HepG2 (cell line): ENCODE measurements around the gene OGFR. TPM values are rescaled to one million over a fixed set of nuclear protein-coding genes. Genes with fewer than 3 reads are reported as not detected.

Experiments used
- AKNA ChIP-seq: sonication (generic); formaldehyde crosslinking; IDR thresholded peaks from 2 replicates; pipeline ENCODE4 v1.4.0; 2020; ENCODE audit warnings: missing genetic modification reagents, borderline replicate concordance
- BCL6 ChIP-seq: IDR thresholded peaks from 2 replicates; pipeline ENCODE4 v1.6.1; 2016; ENCODE audit warnings: missing genetic modification reagents, missing compliant biosample characterization
- CREB1 ChIP-seq, 2 experiments: fragments of 450-650 bp in 1 of 2; IDR thresholded peaks; 2 replicates each; pipeline ENCODE4 v1.6.1; 2016 to 2017; ENCODE audit warnings: control low read depth in 1 of 2, mild to moderate bottlenecking in 1 of 2, missing compliant biosample characterization in 1 of 2, missing genetic modification characterization in 1 of 2
- NCOA1 ChIP-seq: sonication (generic); formaldehyde crosslinking; IDR thresholded peaks from 2 replicates; pipeline ENCODE4 v1.9.0; 2021; ENCODE audit warnings: missing genetic modification reagents
- NR2F1 ChIP-seq, 2 experiments: fragments of 450-650 bp in 1 of 2; formaldehyde crosslinking in 1 of 2; IDR thresholded peaks; 2 replicates each; pipeline versions ENCODE4 v1.5.0 to v1.6.1; 2016 to 2020; ENCODE audit warnings: mild to moderate bottlenecking in 1 of 2, missing compliant biosample characterization in 1 of 2, missing genetic modification reagents in 1 of 2, moderate library complexity in 1 of 2
- NR2F2 ChIP-seq: IDR thresholded peaks from 2 replicates; pipeline ENCODE4 v1.6.1; 2012; ENCODE audit warnings: low read depth, inconsistent platforms, borderline replicate concordance
- RFX5 ChIP-seq: IDR thresholded peaks from 2 replicates; pipeline ENCODE4 v1.6.1; 2011; ENCODE audit warnings: low read depth, low read length, improper control_type of control experiment
- SALL2 ChIP-seq: sonication (generic); formaldehyde crosslinking; IDR thresholded peaks from 2 replicates; pipeline ENCODE4 v1.8.1; 2023; ENCODE audit warnings: mild to moderate bottlenecking, missing genetic modification reagents, inconsistent platforms
- SP2 ChIP-seq: sonication (generic); formaldehyde crosslinking; IDR thresholded peaks from 2 replicates; pipeline ENCODE4 v1.5.1; 2020; ENCODE audit warnings: mild to moderate bottlenecking, missing genetic modification reagents
- TOE1 ChIP-seq: sonication (generic); formaldehyde crosslinking; IDR thresholded peaks from 2 replicates; pipeline ENCODE4 v1.4.0; 2020; ENCODE audit warnings: mild to moderate bottlenecking, missing genetic modification reagents
- ZBTB39 ChIP-seq: sonication (generic); formaldehyde crosslinking; IDR thresholded peaks from 2 replicates; pipeline ENCODE4 v1.5.0; 2020; ENCODE audit warnings: missing genetic modification reagents
- ZBTB7A ChIP-seq: sonication (generic); formaldehyde crosslinking; IDR thresholded peaks from 2 replicates; pipeline ENCODE4 v1.8.0; 2022; ENCODE audit warnings: mild to moderate bottlenecking, missing genetic modification reagents
- ZNF143 ChIP-seq: sonication (generic); formaldehyde crosslinking; IDR thresholded peaks from 2 replicates; pipeline ENCODE4 v1.4.0; 2020; ENCODE audit warnings: missing genetic modification reagents
- ZNF350 ChIP-seq: sonication (generic); formaldehyde crosslinking; IDR thresholded peaks from 2 replicates; pipeline ENCODE4 v1.4.0; 2020; ENCODE audit warnings: mild to moderate bottlenecking, low read depth, missing genetic modification reagents, borderline replicate concordance
- ZNF564 ChIP-seq: sonication (generic); formaldehyde crosslinking; IDR thresholded peaks from 2 replicates; pipeline ENCODE4 v1.8.1; 2023; ENCODE audit warnings: mild to moderate bottlenecking, missing genetic modification reagents
- ZNF687 ChIP-seq: sonication (generic); formaldehyde crosslinking; IDR thresholded peaks from 2 replicates; pipeline ENCODE4 v1.5.1; 2020; ENCODE audit warnings: mild to moderate bottlenecking, missing genetic modification reagents, moderate library complexity
- ZNF816 ChIP-seq: sonication (generic); formaldehyde crosslinking; IDR thresholded peaks from 2 replicates; pipeline ENCODE4 v1.8.0; 2022; ENCODE audit warnings: missing genetic modification reagents, mild to moderate bottlenecking, borderline replicate concordance
- ZSCAN31 ChIP-seq: sonication (generic); formaldehyde crosslinking; IDR thresholded peaks from 2 replicates; pipeline ENCODE4 v1.5.0; 2020; ENCODE audit warnings: low read depth, mild to moderate bottlenecking, missing genetic modification reagents
- polyA plus RNA-seq, 8 experiments: library from polyadenylated mRNA; depleted of rRNA in 3 of 8; stranded (reverse) in 7 of 8; unstranded in 1 of 8; fragments of >200 nt; fragmentation: Illumina TruSeq in 4 of 8; extraction: Trizol in 4 of 8; gene quantifications; 2 replicates each; pipeline versions ENCODE4 v1.2.1 to v1.2.3, GENCODE V29; 2011 to 2016; ENCODE audit warnings: low read depth in 4 of 8, missing spikeins in 1 of 8, mixed read lengths in 1 of 8; ENCODE audit not compliant: insufficient read depth in 1 of 8
- total RNA-seq, 5 experiments: library from RNA; depleted of rRNA; stranded (reverse); fragments of >200 nt; fragmentation: Illumina TruSeq; extraction: Trizol; gene quantifications; 2 replicates each; pipeline ENCODE4 v1.2.3, GENCODE V29; 2016; ENCODE audit warnings: low read depth in 1 of 5

The OGFR gene
- total and polyA plus RNA-seq, 2 of the 13 experiments (the other 11 are each of a cell fraction or from before 2014, with no cell fraction given), result 47.7 to 81.8 TPM

- no peak for TF ChIP-seq ZBTB39 (CRISPR knock-in tag)
- TF ChIP-seq ZNF143 (CRISPR knock-in tag), result peak; percentile 65; the same call in 1 of the 2 replicates
- TF ChIP-seq BCL6, result peak; percentile 63
- TF ChIP-seq ZBTB7A (CRISPR knock-in tag), result peak; percentile 89
- no peak for TF ChIP-seq NCOA1 (CRISPR knock-in tag)
- peak; percentile 91 for TF ChIP-seq ZNF350 (CRISPR knock-in tag)
- peak; percentile 82 for TF ChIP-seq CREB1 (IDR thresholded peaks at IDR 0.05)
- TF ChIP-seq CREB1 (CRISPR knock-in tag; IDR thresholded peaks at IDR 0.05), result no peak
- peak; percentile 99 for TF ChIP-seq ZNF687
- TF ChIP-seq SP2 (CRISPR knock-in tag), result peak; percentile 14; the same call in 1 of the 2 replicates
- TF ChIP-seq ZNF564, result peak; percentile 86
- TF ChIP-seq AKNA (CRISPR knock-in tag), result peak; percentile 83; the same call in 1 of the 2 replicates
- TF ChIP-seq TOE1 (CRISPR knock-in tag), result peak; percentile 77; the same call in 1 of the 2 replicates
- peak; percentile 28; the same call in 1 of the 2 replicates for TF ChIP-seq RFX5
- TF ChIP-seq NR2F1 (CRISPR knock-in tag; IDR thresholded peaks at IDR 0.05), result no peak
- TF ChIP-seq ZSCAN31 (CRISPR knock-in tag), result peak; percentile 59; the same call in 1 of the 2 replicates
- TF ChIP-seq NR2F2, result no peak
- no peak for TF ChIP-seq ZNF816 (CRISPR knock-in tag)
- peak; percentile 93; the same call in 1 of the 2 replicates for TF ChIP-seq SALL2 (CRISPR knock-in tag)
Measured at GRCh38 chr20:62861726-62862336, 57.2 kb downstream of the OGFR start, which contains the start of gene TCFL5 (continued).
